Measurements from ENCODE around the gene XPO6.

XPO6 gene

GRCh38 chr16:28139530-28139929, 72.2 kb downstream of the XPO6 start:
- no peak for TF ChIP-seq CTCF (IDR thresholded peaks at IDR 0.05; ENCODE audit: borderline replicate concordance, control extremely low read depth, extremely low read depth, insufficient read depth, missing control alignments)
- in situ Hi-C loops (cut with MboI; ENCODE audit: low sequenced_read_pairs, unreplicated experiment): no loop called here
- no peak for DNase-seq (ENCODE audit: low spot score)

GRCh38 chr16:28136751-28137434, 74.9 kb downstream of the XPO6 start:
- in situ Hi-C loops (cut with MboI; ENCODE audit: low sequenced_read_pairs, unreplicated experiment): no loop called here
- no peak for DNase-seq (ENCODE audit: low spot score)
- TF ChIP-seq CTCF (IDR thresholded peaks at IDR 0.05; ENCODE audit: borderline replicate concordance, control extremely low read depth, extremely low read depth, insufficient read depth, missing control alignments): no peak

GRCh38 chr16:28133666-28134065, 78.1 kb downstream of the XPO6 start:
- TF ChIP-seq CTCF (IDR thresholded peaks at IDR 0.05; ENCODE audit: borderline replicate concordance, control extremely low read depth, extremely low read depth, insufficient read depth, missing control alignments): no peak
- in situ Hi-C loops (cut with MboI; ENCODE audit: low sequenced_read_pairs, unreplicated experiment): no loop called here

GRCh38 chr16:28131743-28132393, 79.9 kb downstream of the XPO6 start:
- TF ChIP-seq CTCF (IDR thresholded peaks at IDR 0.05; ENCODE audit: borderline replicate concordance, control extremely low read depth, extremely low read depth, insufficient read depth, missing control alignments): no peak
- in situ Hi-C loops (cut with MboI; ENCODE audit: low sequenced_read_pairs, unreplicated experiment): no loop called here
- DNase-seq (ENCODE audit: low spot score): no peak

More at GRCh38 chr16:28133666-28134065, 78.1 kb downstream of the XPO6 start:
- DNase-seq (ENCODE audit: low spot score): no peak

- no peak for TF ChIP-seq CTCF (IDR thresholded peaks at IDR 0.05; ENCODE audit: borderline replicate concordance, control extremely low read depth, extremely low read depth, insufficient read depth, missing control alignments)
- DNase-seq (ENCODE audit: low spot score): no peak
- in situ Hi-C loops (cut with MboI; ENCODE audit: low sequenced_read_pairs, unreplicated experiment): no loop called here
These were observed 80.6 kb downstream of the XPO6 start for GRCh38 chr16:28131181-28131580.

- no peak for TF ChIP-seq CTCF (IDR thresholded peaks at IDR 0.05; ENCODE audit: borderline replicate concordance, control extremely low read depth, extremely low read depth, insufficient read depth, missing control alignments)
- no peak for DNase-seq (ENCODE audit: low spot score)
- in situ Hi-C loops (cut with MboI; ENCODE audit: low sequenced_read_pairs, unreplicated experiment): no loop called here
These were observed 81.4 kb downstream of the XPO6 start for GRCh38 chr16:28130099-28131088.

All from GM13976 (cell line).